NCI-H187 treated with DMSO at 0.1 percent for 48 hours (cell line): ENCODE results near the gene TSPAN14.
"Not testable (repeated sequence)": the region's sequence is repeated elsewhere in the genome, so short reads cannot be mapped to it uniquely, and the experiment has no call there.

Experiments
- DNase-seq: peaks from one replicate; lab custom pipeline; 2025; lab: John Stamatoyannopoulos, UW

The TSPAN14 gene

GRCh38 chr10:80526742-80527141 is 72.6 kb downstream of the TSPAN14 start:
- no peak for DNase-seq

GRCh38 chr10:80528185-80528700 is 74.1 kb downstream of the TSPAN14 start:
- DNase-seq, result no peak

- DNase-seq, result no peak
Measured at GRCh38 chr10:80528901-80529300, 74.8 kb downstream of the TSPAN14 start.

- no peak for DNase-seq
Measured at GRCh38 chr10:80529604-80530003, 75.5 kb downstream of the TSPAN14 start.

- no peak for DNase-seq
Measured at GRCh38 chr10:80530251-80530650, 76.1 kb downstream of the TSPAN14 start.

- no peak for DNase-seq
Measured at GRCh38 chr10:80530816-80531215, 76.7 kb downstream of the TSPAN14 start.

GRCh38 chr10:80532571-80532970 is 78.5 kb downstream of the TSPAN14 start:
- DNase-seq, result no peak

- DNase-seq, result not testable (repeated sequence)
Measured at GRCh38 chr10:80534059-80534458, 79.9 kb downstream of the TSPAN14 start.

- DNase-seq, result not testable (repeated sequence)
Measured at GRCh38 chr10:80534646-80535045, 80.5 kb downstream of the TSPAN14 start.

- no peak for DNase-seq
Measured at GRCh38 chr10:80535671-80536360, 81.7 kb downstream of the TSPAN14 start.

- DNase-seq, result no peak
Measured at GRCh38 chr10:80536361-80536835, 82.3 kb downstream of the TSPAN14 start.

GRCh38 chr10:80537086-80537735 is 83.1 kb downstream of the TSPAN14 start:
- no peak for DNase-seq

GRCh38 chr10:80537736-80538480 is 83.8 kb downstream of the TSPAN14 start, which contains the start of gene SH2D4B:
Gene SH2D4B, plus strand, starts transcription at chr10:80537902. Its CDS starts 430 bp downstream, at chr10:80538332.
- no peak for DNase-seq

- DNase-seq, result no peak
Measured at GRCh38 chr10:80538481-80539185, 84.5 kb downstream of the TSPAN14 start.

- no peak for DNase-seq
Measured at GRCh38 chr10:80539421-80540031, 85.4 kb downstream of the TSPAN14 start.

GRCh38 chr10:80540136-80540535 is 86.0 kb downstream of the TSPAN14 start:
- no peak for DNase-seq

GRCh38 chr10:80540618-80540980 is 86.5 kb downstream of the TSPAN14 start:
- DNase-seq, result no peak

GRCh38 chr10:80540981-80541750 is 87.1 kb downstream of the TSPAN14 start:
- DNase-seq, result no peak

- DNase-seq, result no peak
Measured at GRCh38 chr10:80542053-80542452, 87.9 kb downstream of the TSPAN14 start.

- DNase-seq, result no peak
Measured at GRCh38 chr10:80542652-80543318, 88.7 kb downstream of the TSPAN14 start.
